Neural progenitor cell (in vitro differentiated cells): ENCODE measurements around the gene REXO5. TPM values are rescaled to one million over a fixed set of nuclear protein-coding genes. Genes with fewer than 3 reads are reported as not detected.

Source experiments
- DNase-seq: peaks from one replicate; pipeline ENCODE4 v3.0.0-alpha.2; 2016; ENCODE audit warnings: low spot score
- H2AFZ ChIP-seq: fragments of 200-600 bp; sonication (generic); replicated peaks from 2 replicates; pipeline ENCODE4 v1.6.1; 2016; ENCODE audit warnings: antibody characterized with exemption
- H3F3A ChIP-seq: fragments of 200-600 bp; sonication (generic); 2 replicates; pipeline ENCODE4 v1.6.1; 2016; ENCODE audit warnings: antibody characterized with exemption, low read depth
- H3K27ac ChIP-seq: fragments of 200-600 bp; sonication (generic); 2 replicates; pipeline ENCODE4 v1.5.1; 2016; ENCODE audit warnings: mild to moderate bottlenecking
- H3K27me3 ChIP-seq: fragments of 200-600 bp; sonication (generic); 2 replicates; pipeline ENCODE4 v1.6.1; 2016; ENCODE audit warnings: mild to moderate bottlenecking, moderate library complexity
- H3K36me3 ChIP-seq: fragments of 200-600 bp; sonication (generic); 2 replicates; pipeline ENCODE4 v1.5.1; 2016
- H3K4me1 ChIP-seq: fragments of 200-600 bp; sonication (generic); 2 replicates; pipeline ENCODE4 v1.6.1; 2016; ENCODE audit warnings: mixed run types
- H3K4me2 ChIP-seq: fragments of 200-600 bp; sonication (generic); 2 replicates; pipeline ENCODE4 v1.6.1; 2016
- H3K4me3 ChIP-seq: fragments of 200-600 bp; sonication (generic); 2 replicates; pipeline ENCODE4 v1.5.1; 2016
- H3K79me2 ChIP-seq: fragments of 200-600 bp; sonication (generic); 2 replicates; pipeline ENCODE4 v1.6.1; 2016; ENCODE audit warnings: low read depth
- H3K9ac ChIP-seq: fragments of 200-600 bp; sonication (generic); 2 replicates; pipeline ENCODE4 v1.6.1; 2016
- H3K9me3 ChIP-seq: fragments of 200-600 bp; sonication (generic); 2 replicates; pipeline ENCODE4 v1.5.1; 2016; ENCODE audit warnings: low read depth
- H4K20me1 ChIP-seq: fragments of 200-600 bp; sonication (generic); 2 replicates; pipeline ENCODE4 v1.6.1; 2016; ENCODE audit warnings: low read depth
- H3K27ac Mint-ChIP-seq: 3 replicates; pipeline ENCODE4 v1.8.0; 2021; ENCODE audit warnings: mixed read lengths
- H3K27me3 Mint-ChIP-seq: 2 replicates; pipeline ENCODE4 v1.8.0; 2022; ENCODE audit warnings: low read depth, mild to moderate bottlenecking, inconsistent platforms, moderate library complexity, mixed read lengths; ENCODE audit not compliant: insufficient read depth
- H3K36me3 Mint-ChIP-seq: 3 replicates; pipeline ENCODE4 v1.8.0; 2021; ENCODE audit warnings: mixed read lengths
- H3K4me1 Mint-ChIP-seq: 3 replicates; pipeline ENCODE4 v1.8.0; 2021; ENCODE audit warnings: mixed read lengths
- H3K4me3 Mint-ChIP-seq: 3 replicates; pipeline ENCODE4 v1.8.0; 2021; ENCODE audit warnings: mild to moderate bottlenecking, moderate library complexity, mixed read lengths
- H3K9me3 Mint-ChIP-seq: 3 replicates; pipeline ENCODE4 v1.8.0; 2020; ENCODE audit warnings: mixed read lengths
- CTCF ChIP-seq: fragments of 200-600 bp; sonication (generic); IDR thresholded peaks from 2 replicates; pipeline ENCODE4 v1.5.1; 2017; ENCODE audit warnings: antibody characterized with exemption, mild to moderate bottlenecking
- EZH2 ChIP-seq: fragments of 200-600 bp; sonication (generic); IDR thresholded peaks from 2 replicates; pipeline ENCODE4 v1.6.1; 2017; ENCODE audit warnings: antibody characterized with exemption, mild to moderate bottlenecking, moderate library complexity
- EZH2phosphoT487 ChIP-seq: fragments of 200-600 bp; sonication (generic); IDR thresholded peaks from 2 replicates; pipeline ENCODE4 v1.6.1; 2017; ENCODE audit warnings: antibody characterized with exemption
- total RNA-seq: library from RNA; depleted of rRNA; stranded (reverse); fragments of >200 nt; gene quantifications from 2 replicates; pipeline ENCODE4 v1.2.3, GENCODE V29; 2015; ENCODE audit warnings: low replicate concordance

Gene REXO5
- total RNA-seq, 1 donor from 2014 or later = 13.1 TPM

GRCh38 chr16:20768818-20769217, 37.5 kb upstream of the REXO5 start:
- Histone ChIP-seq H3K79me2 (no peaks in the 10 kb centered on the region), H3F3A (no peaks in the 10 kb centered on the region), H3K4me2 (no peak overlapping the region), H3K27me3 (no peaks in the 10 kb centered on the region), H3K4me1 (no peaks in the 10 kb centered on the region), H3K4me3 (no peak overlapping the region), H2AFZ (no peak overlapping the region), H4K20me1 (no peaks in the 10 kb centered on the region), H3K27ac (no peak overlapping the region), H3K9ac (no peak overlapping the region), H3K36me3 (no peaks in the 10 kb centered on the region), H3K9me3 (no peaks in the 10 kb centered on the region)
- Mint-ChIP-seq H3K4me1 (peaks cover 3% of the 10 kb centered on the region), H3K4me3 (no peak overlapping the region), H3K27ac (no peak overlapping the region), H3K9me3 (no peaks in the 10 kb centered on the region), H3K27me3 (peaks cover 3% of the 10 kb centered on the region), H3K36me3 (no peaks in the 10 kb centered on the region)
- TF ChIP-seq EZH2 (no peak), EZH2phosphoT487 (no peak), CTCF (no peak)
- no peak for DNase-seq

- no peaks in the 10 kb centered on the region for H3K27me3 ChIP-seq
- Mint-ChIP-seq H3K27ac (no peak overlapping the region), H3K4me1 (no peaks in the 10 kb centered on the region), H3K27me3 (no peaks in the 10 kb centered on the region), H3K4me3 (no peak overlapping the region), H3K36me3 (no peaks in the 10 kb centered on the region), H3K9me3 (no peaks in the 10 kb centered on the region)
- H3K9me3 ChIP-seq = no peaks in the 10 kb centered on the region
- no peaks in the 10 kb centered on the region for H3K4me1 ChIP-seq
- DNase-seq = no peak
- no peak overlapping the region for H3K27ac ChIP-seq
- no peak for TF ChIP-seq EZH2phosphoT487
- TF ChIP-seq CTCF = no peak
- no peak for TF ChIP-seq EZH2
- no peak overlapping the region for H2AFZ ChIP-seq
- no peaks in the 10 kb centered on the region for H4K20me1 ChIP-seq
- H3K79me2 ChIP-seq = no peaks in the 10 kb centered on the region
- no peak overlapping the region for H3K4me3 ChIP-seq
- H3K4me2 ChIP-seq = no peak overlapping the region
- H3K9ac ChIP-seq = no peak overlapping the region
- no peaks in the 10 kb centered on the region for H3K36me3 ChIP-seq
- H3F3A ChIP-seq = no peaks in the 10 kb centered on the region
Observed at GRCh38 chr16:20773679-20774078, 32.6 kb upstream of the REXO5 start.

- H3K9me3 Mint-ChIP-seq = no peaks in the 10 kb centered on the region
- Histone ChIP-seq H3F3A (no peaks in the 10 kb centered on the region), H3K9me3 (no peaks in the 10 kb centered on the region), H3K27me3 (no peaks in the 10 kb centered on the region), H3K4me3 (no peak overlapping the region), H3K4me1 (no peaks in the 10 kb centered on the region), H3K4me2 (no peak overlapping the region), H2AFZ (no peak overlapping the region), H3K36me3 (no peaks in the 10 kb centered on the region), H3K79me2 (no peaks in the 10 kb centered on the region), H4K20me1 (no peaks in the 10 kb centered on the region), H3K9ac (no peak overlapping the region), H3K27ac (no peak overlapping the region)
- H3K4me1 Mint-ChIP-seq = no peaks in the 10 kb centered on the region
- no peaks in the 10 kb centered on the region for H3K36me3 Mint-ChIP-seq
- H3K27me3 Mint-ChIP-seq = no peaks in the 10 kb centered on the region
- DNase-seq = peak; percentile 76
- H3K27ac Mint-ChIP-seq = no peak overlapping the region
- TF ChIP-seq EZH2 = no peak
- TF ChIP-seq CTCF = peak; percentile 72
- no peak overlapping the region for H3K4me3 Mint-ChIP-seq
Observed at GRCh38 chr16:20774703-20775362, 31.5 kb upstream of the REXO5 start.
